ENCODE data around the gene DMRTA1. TPM values are rescaled to one million over a fixed set of nuclear protein-coding genes. Genes with fewer than 3 reads are reported as not detected.

DMRTA1 gene
- total and polyA plus RNA-seq, 2 experiments from 2014 or later, result 0.11 TPM; not detected in 1

DNA sequence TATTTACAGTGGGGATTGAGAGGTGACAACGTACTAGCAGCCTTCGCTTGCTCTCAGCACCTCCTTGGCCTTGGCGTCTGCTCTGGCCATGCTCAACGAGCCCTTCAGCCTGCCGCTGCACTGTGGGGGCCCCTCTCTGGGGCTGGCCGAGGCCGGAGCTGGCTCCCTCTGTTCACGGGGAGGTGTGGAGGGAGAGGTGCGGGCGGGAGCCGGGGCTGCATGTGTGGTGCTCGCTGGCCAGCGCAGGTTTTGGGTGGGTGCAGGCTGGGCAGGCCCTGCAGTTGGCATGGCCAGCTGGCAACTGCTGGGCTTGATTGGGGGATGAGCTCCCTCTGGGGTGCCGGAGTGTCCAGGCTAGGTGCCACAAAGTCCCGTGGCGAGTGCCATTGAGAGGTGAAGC lies 5.8 kb upstream of the DMRTA1 start:
- no peak overlapping the region for H3K4me2 ChIP-seq (ENCODE audit: unreplicated experiment)
- no peaks in the 10 kb centered on the region for H3K9me2 ChIP-seq (ENCODE audit: insufficient read depth)
- no peaks in the 10 kb centered on the region for H4K20me1 ChIP-seq (ENCODE audit: insufficient read depth)
- 71 to 74% methylated on average over 16 of the region's 16 CpGs for WGBS, 2 experiments (ENCODE audit: low coverage in 1 of 2, low lambda C conversion rate in 2 of 2, missing lambda C conversion rate in 2 of 2)
- no peak for DNase-seq
- no peaks in the 10 kb centered on the region for H3K79me2 ChIP-seq (ENCODE audit: insufficient read depth)
- H3F3A ChIP-seq (ENCODE audit: insufficient read depth), result no peaks in the 10 kb centered on the region
- TF ChIP-seq EZH2phosphoT487 (IDR thresholded peaks at IDR 0.05; ENCODE audit: insufficient read depth, low read depth) (no peak), EZH2 (IDR thresholded peaks at IDR 0.05; ENCODE audit: insufficient read depth, poor library complexity, severe bottlenecking) (no peak)
- H3K4me3 ChIP-seq, result no peak overlapping the region
- H3K36me3 ChIP-seq (ENCODE audit: low read depth), result no peaks in the 10 kb centered on the region
- no peak overlapping the region for H3K27ac ChIP-seq
- peaks cover 15% of the 10 kb centered on the region for H3K27me3 ChIP-seq (replicated peaks; ENCODE audit: insufficient read depth)
- in situ Hi-C loops (cut with MboI), result loop anchor here (10.0 kb wide), 1 partner anchor 626 kb away; no protein-coding TSS in a partner anchor
- H3K9me3 ChIP-seq (ENCODE audit: low read depth), result no peaks in the 10 kb centered on the region
- no peak overlapping the region for H3K9ac ChIP-seq
- no peak overlapping the region for H2AFZ ChIP-seq
- H3K4me1 ChIP-seq (ENCODE audit: insufficient read depth), result no peaks in the 10 kb centered on the region

DNA sequence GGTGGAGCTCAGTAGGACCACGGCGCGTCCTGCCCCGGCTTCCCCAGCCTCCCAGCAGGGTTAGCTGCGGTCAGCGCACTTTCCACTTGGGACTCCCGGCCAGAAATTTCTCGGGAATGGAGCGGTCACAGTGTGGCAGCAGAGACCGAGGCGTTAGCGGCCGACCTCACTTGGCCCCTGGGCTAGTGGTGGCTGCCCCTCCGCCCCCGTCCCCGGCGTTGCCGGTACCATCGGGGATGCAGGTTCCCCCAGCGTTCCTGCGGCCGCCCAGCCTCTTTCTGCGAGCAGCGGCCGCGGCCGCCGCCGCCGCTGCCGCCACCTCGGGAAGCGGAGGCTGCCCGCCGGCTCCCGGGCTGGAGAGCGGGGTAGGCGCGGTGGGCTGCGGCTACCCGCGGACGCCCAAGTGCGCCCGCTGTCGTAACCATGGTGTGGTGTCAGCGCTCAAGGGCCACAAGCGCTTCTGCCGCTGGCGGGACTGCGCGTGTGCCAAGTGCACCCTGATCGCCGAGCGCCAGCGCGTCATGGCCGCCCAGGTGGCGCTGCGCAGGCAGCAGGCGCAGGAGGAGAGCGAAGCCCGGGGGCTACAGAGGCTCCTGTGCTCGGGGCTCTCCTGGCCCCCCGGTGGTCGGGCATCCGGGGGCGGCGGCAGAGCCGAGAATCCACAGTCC lies 460 bp downstream of the DMRTA1 start:
- 2 to 3% methylated on average over 45 to 54 of the region's 70 CpGs for WGBS, 2 experiments (ENCODE audit: low coverage in 1 of 2, low lambda C conversion rate in 2 of 2, missing lambda C conversion rate in 2 of 2)
- no peak for TF ChIP-seq EZH2 (IDR thresholded peaks at IDR 0.05; ENCODE audit: insufficient read depth, poor library complexity, severe bottlenecking)
- no peak for TF ChIP-seq EZH2phosphoT487 (IDR thresholded peaks at IDR 0.05; ENCODE audit: insufficient read depth, low read depth)
- in situ Hi-C loops (cut with MboI), result loop anchor here (10.0 kb wide), 1 partner anchor 632 kb away; no protein-coding TSS in a partner anchor
- no peaks in the 10 kb centered on the region for H3K9me2 ChIP-seq (ENCODE audit: insufficient read depth)
- H3K9me3 ChIP-seq (ENCODE audit: low read depth), result no peaks in the 10 kb centered on the region
- H3K27ac ChIP-seq, result no peak overlapping the region
- H3K27me3 ChIP-seq (replicated peaks; ENCODE audit: insufficient read depth), result peaks cover 53% of the 10 kb centered on the region
- 0 out of 2 replicates have a peak, but pooled peaks cover 5% of the 10 kb centered on the region for H3K4me1 ChIP-seq (ENCODE audit: insufficient read depth)
- H3K9ac ChIP-seq, result no peak overlapping the region
- peak overlapping the region; percentile 84 for H2AFZ ChIP-seq
- H3F3A ChIP-seq (ENCODE audit: insufficient read depth), result no peaks in the 10 kb centered on the region
- no peaks in the 10 kb centered on the region for H3K36me3 ChIP-seq (ENCODE audit: low read depth)
- peak; percentile 60 for DNase-seq
- H3K4me3 ChIP-seq, result peak overlapping the region; percentile 80
- H3K4me2 ChIP-seq (ENCODE audit: unreplicated experiment), result peak overlapping the region; percentile 89
- no peaks in the 10 kb centered on the region for H3K79me2 ChIP-seq (ENCODE audit: insufficient read depth)
- H4K20me1 ChIP-seq (ENCODE audit: insufficient read depth), result no peaks in the 10 kb centered on the region

DNA sequence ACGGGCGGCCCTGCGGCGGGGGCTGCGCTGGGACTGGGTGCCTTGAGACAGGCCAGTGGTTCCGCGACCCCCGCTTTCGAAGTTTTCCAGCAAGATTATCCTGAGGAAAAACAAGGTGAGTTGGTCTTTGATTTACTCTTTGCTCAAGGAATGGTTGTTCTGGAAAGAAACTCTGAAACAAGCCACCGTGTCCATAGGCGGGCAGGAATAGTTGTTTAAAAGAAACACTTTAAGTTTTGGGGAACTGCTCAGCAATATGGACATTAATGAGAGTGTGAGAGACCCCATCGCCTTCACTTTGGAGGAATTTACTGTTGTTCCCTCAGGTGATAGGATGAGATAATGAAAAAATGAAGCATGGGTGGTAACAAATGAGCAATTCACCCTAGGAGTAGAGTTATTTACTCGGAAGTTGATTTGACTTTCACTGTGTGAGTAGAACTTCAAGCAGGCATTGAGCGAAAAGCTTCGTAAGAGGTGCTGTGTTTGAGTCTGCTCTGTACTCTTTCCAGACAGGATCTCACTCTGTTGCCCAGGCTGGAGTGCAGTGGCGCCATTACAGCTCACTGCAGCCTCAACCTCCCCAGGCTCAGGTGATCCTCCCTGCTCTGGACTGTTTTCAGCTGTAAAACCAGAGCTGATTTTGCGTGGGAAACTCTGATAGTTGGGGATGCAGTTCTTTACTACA lies 1.1 kb downstream of the DMRTA1 start:
- Histone ChIP-seq H3K9ac (no peak overlapping the region), H3K9me3 (ENCODE audit: low read depth) (no peaks in the 10 kb centered on the region), H2AFZ (peak overlapping the region; percentile 84), H3K27ac (no peak overlapping the region), H4K20me1 (ENCODE audit: insufficient read depth) (no peaks in the 10 kb centered on the region), H3K36me3 (ENCODE audit: low read depth) (no peaks in the 10 kb centered on the region), H3K27me3 (replicated peaks; ENCODE audit: insufficient read depth) (peaks cover 50% of the 10 kb centered on the region), H3K4me3 (peak overlapping the region; percentile 80), H3K9me2 (ENCODE audit: insufficient read depth) (no peaks in the 10 kb centered on the region), H3K4me2 (ENCODE audit: unreplicated experiment) (peak overlapping the region; percentile 89), H3K4me1 (ENCODE audit: insufficient read depth) (0 out of 2 replicates have a peak, but pooled peaks cover 5% of the 10 kb centered on the region), H3F3A (ENCODE audit: insufficient read depth) (no peaks in the 10 kb centered on the region), H3K79me2 (ENCODE audit: insufficient read depth) (no peaks in the 10 kb centered on the region)
- in situ Hi-C loops (cut with MboI), result loop anchor here (10.0 kb wide), 1 partner anchor 633 kb away; no protein-coding TSS in a partner anchor
- no peak for TF ChIP-seq EZH2phosphoT487 (IDR thresholded peaks at IDR 0.05; ENCODE audit: insufficient read depth, low read depth)
- no peak for TF ChIP-seq EZH2 (IDR thresholded peaks at IDR 0.05; ENCODE audit: insufficient read depth, poor library complexity, severe bottlenecking)
- DNase-seq, result no peak
- WGBS, 2 experiments (ENCODE audit: low coverage in 1 of 2, low lambda C conversion rate in 2 of 2, missing lambda C conversion rate in 2 of 2), result 39 to 43% methylated on average over 17 of the region's 17 CpGs

DNA sequence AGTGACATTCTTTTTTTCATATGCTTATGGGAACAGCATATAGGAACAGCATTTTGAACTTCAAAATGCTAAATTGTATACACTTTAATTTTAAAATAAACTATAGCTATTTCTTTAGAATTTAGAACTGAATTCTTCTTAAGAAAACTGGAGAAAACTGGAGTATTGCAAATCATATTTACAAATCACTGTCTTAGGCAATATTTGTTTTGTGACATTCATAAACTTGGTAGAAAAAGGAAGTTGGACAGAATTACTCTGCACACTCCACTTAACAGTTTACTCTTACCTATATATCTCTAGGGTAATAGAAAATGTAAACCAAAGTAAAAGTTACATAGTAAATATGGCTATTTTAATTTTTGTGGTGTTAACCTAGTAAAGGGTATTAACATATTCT lies 3.1 kb downstream of the DMRTA1 start:
- Histone ChIP-seq H3K4me2 (ENCODE audit: unreplicated experiment) (no peak overlapping the region), H3K36me3 (ENCODE audit: low read depth) (no peaks in the 10 kb centered on the region), H3K9ac (no peak overlapping the region), H2AFZ (no peak overlapping the region), H3K27ac (no peak overlapping the region), H3K9me2 (ENCODE audit: insufficient read depth) (no peaks in the 10 kb centered on the region), H3K79me2 (ENCODE audit: insufficient read depth) (no peaks in the 10 kb centered on the region), H3K4me3 (no peak overlapping the region), H3K4me1 (ENCODE audit: insufficient read depth) (0 out of 2 replicates have a peak, but pooled peaks cover 5% of the 10 kb centered on the region), H3K9me3 (ENCODE audit: low read depth) (no peaks in the 10 kb centered on the region), H3K27me3 (replicated peaks; ENCODE audit: insufficient read depth) (peaks cover 47% of the 10 kb centered on the region), H4K20me1 (ENCODE audit: insufficient read depth) (no peaks in the 10 kb centered on the region), H3F3A (ENCODE audit: insufficient read depth) (no peaks in the 10 kb centered on the region)
- no peak for DNase-seq
- in situ Hi-C loops (cut with MboI), result loop anchor here (10.0 kb wide), 1 partner anchor 635 kb away; no protein-coding TSS in a partner anchor
- TF ChIP-seq EZH2 (IDR thresholded peaks at IDR 0.05; ENCODE audit: insufficient read depth, poor library complexity, severe bottlenecking), result no peak
- no peak for TF ChIP-seq EZH2phosphoT487 (IDR thresholded peaks at IDR 0.05; ENCODE audit: insufficient read depth, low read depth)
